NCI-H1417 (cell line): ENCODE results near the gene RNF145.

Experiments
- DNase-seq, 3 experiments: peaks; one replicate each; lab custom pipeline; 2025; lab: John Stamatoyannopoulos, UW

The RNF145 gene

DNA sequence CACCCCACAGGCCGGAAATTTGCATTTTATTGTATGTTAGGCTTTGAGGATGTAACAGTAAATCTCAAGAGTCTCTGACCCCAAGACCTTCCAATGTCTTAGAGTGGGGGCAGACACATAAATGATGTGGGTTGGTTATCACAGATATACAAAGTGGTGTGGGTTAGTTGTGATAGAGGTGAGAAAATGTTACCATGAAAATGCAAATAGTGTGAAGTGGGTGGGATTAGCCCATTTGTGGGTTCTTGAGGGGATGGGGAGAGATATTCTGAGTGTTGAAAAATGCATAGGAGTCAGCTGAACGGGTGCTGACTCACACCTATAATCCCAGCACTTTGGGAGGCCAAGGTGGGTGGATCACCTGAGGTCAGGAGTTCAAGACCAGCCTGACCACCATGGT is 7.9 kb upstream of the RNF145 start:
- no peak for DNase-seq

DNA sequence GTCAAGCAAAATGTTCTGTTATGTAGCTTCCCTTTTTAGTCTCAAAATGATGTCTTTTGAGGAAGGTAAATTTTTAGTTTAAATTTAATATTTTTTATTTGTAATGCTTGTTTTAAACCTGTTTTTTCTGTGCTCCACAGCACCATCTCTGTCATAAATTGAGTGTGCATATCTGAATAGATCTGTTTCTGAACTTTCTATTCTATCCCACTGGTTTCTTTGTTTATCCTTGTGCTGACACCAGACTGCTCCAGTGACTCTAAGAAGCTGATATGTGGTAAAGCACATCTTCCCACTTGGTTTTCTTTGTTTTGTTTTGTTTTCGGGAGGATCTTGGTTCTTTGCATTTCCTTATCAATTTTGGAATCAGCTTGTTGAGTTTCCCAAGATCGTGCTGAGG is 7.1 kb upstream of the RNF145 start:
- DNase-seq, result no peak

DNA sequence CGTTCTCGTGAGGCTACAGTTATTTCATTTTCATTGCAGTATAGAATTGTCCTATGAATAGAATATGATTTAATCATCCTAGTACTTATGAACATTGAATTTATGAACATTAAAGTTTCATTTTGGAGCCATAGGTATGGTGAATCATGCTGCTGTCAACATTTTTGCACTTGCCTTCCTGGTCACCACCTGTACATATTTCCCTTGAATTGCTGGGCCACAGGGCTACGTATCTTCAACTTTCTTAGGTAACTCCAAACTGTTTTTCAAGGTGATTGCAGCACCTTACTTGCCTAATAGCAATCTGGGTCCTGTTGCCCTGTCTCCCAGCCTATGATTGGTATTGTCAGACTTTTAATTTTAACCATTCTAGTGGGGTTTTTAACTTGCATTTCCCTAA is 6.5 kb upstream of the RNF145 start:
- no peak for DNase-seq

DNA sequence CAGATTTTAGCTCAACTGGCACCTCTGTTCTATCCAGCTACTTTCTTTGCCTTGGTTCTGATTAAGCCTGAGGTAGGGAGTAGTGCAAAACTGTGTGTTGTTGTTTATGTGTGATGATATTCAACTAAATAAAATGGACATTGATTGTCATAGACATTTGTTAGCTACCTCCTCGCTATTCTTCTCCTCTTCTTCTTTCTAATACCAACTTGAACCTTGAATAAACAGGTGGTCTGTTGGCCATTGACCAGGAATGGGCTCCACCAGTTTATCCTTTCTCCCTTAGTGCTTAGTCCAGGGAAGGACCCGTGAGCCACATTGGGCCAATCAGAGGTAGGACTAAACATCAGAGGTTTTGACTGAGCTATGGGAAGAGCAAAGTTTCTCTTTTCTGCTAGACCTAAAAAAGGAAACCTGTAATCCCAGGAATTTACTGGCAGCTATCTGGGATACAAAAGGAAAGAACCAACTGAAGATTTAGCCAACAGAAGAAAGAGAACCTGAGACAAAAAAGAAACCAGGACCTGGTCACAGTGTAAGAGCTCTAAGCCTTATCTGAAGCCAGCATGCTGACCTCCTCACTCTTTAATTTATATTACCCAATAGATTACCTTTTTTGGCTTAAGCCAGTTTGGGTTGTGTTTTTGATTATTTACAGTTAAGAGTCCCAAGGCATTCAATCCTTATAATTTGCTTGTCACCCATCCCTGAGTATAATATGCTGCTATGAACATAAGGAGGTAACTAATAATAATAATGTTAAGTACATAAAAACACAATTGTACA is 5.3 kb upstream of the RNF145 start:
- no peak for DNase-seq

- no peak for DNase-seq
Measured at GRCh38 chr5:159212657-159213462, 3.5 kb upstream of the RNF145 start.

- peak in 2 of 3 experiments; percentile 25 to 68 for DNase-seq
Measured at GRCh38 chr5:159211729-159212174, 2.4 kb upstream of the RNF145 start.

DNA sequence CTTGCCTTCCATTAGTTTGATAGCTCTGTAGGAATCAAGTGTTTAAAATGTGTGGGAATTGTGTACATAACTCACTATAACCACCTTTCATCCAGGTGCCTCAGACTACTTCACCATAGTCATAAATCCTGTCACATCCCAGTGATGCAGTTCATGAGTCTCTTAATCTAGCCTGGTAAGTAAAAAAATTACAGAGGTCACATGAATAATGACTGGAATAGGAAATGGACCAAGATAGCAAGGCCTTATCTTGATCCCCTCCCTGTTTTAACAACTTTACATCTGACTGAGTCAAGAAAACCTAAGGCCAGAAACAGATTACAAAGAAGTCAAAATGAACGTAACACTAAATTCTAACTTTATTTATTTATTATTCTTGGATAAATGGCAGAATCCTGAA is 1.5 kb upstream of the RNF145 start:
- DNase-seq, result peak in 2 of 3 experiments; percentile 7 to 35

DNA sequence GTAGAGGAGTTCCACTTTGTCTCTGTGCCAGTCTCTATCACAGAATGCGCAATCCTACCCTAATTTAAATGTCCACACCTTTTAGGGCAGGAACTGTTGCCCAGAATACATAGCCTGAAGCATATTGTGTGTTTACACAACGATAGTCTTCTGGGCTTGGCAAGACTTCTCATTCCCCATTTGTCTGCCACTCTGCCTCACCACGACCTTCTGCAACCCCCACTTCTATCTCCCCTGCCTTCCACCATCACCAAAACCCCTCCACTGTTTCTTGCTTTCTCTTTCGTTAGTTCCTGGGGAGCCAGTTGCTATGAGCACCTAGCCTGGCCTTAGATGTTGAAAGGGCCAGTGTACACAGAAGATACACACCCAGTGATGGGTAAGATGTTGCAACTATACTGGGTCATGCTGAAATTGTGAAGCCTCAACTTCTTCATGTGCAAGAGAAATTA is 883 bp upstream of the RNF145 start:
- DNase-seq, result peak in 2 of 3 experiments; percentile 37 to 53

GRCh38 chr5:159208514-159209437 is 577 bp downstream of the RNF145 start:
- DNase-seq, result peak; percentile 22 to 63 (median 63)

- DNase-seq, result peak; percentile 60 to 74 (median 63)
Measured at GRCh38 chr5:159207686-159208513, 1.5 kb downstream of the RNF145 start.

DNA sequence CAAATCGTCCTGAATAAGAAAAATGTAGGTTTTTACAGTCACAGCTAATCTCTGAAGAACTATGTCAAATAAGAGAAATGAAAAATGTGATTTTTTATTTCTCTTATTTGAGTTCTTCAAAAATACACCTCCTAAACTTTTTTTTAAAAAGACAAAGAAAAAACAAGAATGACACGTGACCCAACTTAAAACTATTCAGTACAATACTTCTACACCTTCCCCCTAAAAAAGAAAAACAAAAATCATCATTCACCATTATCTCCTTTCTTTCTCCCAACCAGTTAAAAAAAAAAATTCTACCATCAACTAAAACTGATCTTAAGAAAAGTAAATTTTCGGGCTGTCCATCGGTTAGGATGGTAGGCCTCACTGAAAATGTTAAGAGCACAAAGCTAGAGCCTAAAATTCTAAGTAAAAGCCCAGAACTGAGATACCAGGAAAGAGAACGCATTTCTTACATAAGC is 2.1 kb downstream of the RNF145 start:
- peak in 1 of 3 experiments; percentile 16 for DNase-seq

DNA sequence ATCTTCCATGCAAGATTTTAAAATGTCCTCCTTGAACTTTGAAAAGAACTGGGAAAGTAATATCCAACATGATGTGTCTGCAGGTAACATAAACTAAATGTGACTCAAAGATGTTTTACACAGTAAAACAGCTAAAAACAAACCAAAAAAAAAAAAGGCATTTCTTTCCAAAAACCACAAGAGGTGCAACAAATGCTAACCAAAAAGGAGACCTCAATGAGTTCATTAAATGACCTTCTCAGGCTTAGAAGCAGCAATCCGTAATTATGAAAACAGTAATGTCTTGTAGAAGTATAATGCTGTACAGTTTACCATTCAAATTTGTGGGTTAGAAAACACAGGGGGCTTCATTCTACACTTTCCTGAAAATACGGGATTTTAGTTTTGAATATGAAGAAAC is 2.5 kb downstream of the RNF145 start:
- peak in 1 of 3 experiments; percentile 0 for DNase-seq

- DNase-seq, result no peak
Measured at GRCh38 chr5:159206368-159206767, 3.0 kb downstream of the RNF145 start.

DNA sequence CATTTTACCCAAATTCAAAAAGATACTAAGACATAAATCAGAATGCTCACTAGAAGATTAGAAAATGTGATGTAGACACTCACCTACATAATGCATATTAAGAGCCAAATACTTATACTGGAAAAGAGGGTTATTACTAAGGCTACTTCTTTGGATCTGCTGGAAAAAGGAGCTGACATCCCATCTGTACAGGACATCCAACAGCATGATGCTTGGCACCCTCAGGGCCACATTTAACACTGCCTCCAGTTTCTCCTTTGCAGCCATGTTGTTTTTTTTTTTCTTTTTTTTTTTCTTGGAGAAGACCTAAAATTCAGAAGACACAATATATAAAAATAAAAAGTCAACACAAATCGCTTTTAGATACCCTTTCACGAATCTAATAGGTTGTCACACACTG is 6.0 kb downstream of the RNF145 start:
- no peak for DNase-seq

DNA sequence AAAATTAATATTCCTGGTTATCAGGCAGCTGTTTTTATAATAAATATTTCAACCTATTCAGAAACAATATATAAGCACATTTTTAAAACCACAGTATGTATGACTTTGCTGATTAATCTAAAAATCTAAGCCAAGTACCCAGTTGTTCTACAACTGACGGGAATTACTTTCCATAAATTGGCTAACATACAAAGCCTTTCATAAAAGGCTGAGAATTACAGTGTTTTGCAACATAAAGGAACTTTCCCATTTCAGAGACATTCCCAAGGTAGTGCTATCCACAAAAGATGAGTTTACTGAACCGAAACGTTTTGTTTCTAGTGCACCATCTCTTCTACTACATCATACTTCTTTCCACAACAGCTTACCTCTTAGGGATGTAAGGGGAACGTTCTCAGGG is 7.2 kb downstream of the RNF145 start:
- DNase-seq, result no peak

DNA sequence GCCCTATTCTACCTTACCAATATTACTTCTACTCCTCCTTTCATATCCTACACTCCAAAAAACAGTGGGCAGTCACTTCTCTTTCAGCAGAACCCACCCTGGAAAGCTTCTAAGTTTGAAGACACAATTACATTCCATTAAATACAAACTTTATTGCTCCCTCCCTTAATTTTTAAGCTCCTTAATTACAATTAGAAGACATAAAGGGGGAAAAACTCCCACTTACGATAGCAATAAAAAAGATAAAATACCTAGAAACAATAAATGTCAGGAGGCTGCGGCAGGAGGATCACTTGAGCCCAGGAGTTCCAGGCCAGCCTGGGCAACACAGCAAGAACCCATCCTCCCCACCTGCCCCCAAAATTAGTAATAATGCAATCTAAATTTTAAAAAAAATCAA is 9.6 kb downstream of the RNF145 start:
- no peak for DNase-seq

DNA sequence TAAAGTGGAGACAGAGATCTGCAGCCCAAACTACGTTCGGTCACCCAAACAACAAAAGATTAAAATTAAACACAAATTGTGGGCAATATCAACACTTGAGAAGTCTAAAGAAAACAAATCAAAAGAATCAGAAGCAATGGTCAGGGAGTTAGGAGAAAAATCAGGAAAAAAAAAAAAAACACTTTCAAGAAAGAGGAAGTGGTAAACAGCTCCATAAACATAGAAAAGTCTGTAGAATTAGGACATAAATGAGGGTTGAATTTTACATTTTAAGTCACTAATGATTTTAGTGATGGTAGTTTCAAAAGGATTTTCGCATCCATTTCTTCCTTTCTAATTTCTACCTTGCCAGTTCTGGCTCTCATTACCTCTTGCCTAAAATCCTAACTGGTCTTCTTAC is 10.1 kb downstream of the RNF145 start:
- DNase-seq, result no peak

DNA sequence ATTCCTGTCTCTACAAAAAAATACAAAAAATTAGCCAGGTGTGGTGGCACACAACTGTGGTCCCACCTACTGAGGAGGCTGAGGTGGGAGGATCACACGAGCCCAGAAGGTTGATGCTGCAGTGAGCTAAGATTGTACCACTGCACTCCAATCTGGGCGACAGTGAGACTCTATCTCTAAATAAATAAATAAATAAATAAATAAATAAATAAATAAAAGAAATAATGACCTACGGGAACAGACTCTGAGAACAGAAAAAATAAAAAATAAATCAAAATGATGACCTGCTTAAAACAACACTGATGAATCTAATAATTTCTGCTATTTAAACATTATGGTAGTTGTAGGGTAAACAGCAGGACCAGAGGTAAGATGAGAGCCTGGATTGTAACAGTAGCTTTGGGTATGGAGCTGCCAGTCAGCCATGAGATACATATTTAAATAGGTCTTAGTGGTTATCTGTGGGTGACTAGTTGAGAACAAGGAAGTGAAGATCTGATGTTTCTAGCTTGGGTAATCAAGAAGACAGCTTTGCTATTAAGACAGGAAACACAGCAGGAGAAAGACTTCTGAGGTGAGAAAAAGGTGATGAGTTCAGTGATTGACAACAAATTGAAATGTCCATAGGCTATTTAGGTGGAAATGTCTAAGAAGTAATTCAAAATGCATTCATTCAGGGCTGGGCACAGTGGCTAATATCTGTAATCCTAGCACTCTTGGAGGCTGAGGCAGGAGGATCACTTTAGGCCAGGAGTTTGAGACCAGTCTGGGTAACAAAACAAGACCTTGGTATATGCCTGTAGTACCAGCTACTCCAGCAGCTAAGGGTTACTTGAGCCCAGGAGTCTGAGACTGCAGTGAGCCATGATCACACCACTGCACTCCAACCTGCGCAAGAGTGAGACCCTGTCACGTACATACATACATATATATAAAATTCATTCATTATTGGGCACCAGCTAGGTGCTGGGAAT is 11.0 kb downstream of the RNF145 start:
- no peak for DNase-seq

DNA sequence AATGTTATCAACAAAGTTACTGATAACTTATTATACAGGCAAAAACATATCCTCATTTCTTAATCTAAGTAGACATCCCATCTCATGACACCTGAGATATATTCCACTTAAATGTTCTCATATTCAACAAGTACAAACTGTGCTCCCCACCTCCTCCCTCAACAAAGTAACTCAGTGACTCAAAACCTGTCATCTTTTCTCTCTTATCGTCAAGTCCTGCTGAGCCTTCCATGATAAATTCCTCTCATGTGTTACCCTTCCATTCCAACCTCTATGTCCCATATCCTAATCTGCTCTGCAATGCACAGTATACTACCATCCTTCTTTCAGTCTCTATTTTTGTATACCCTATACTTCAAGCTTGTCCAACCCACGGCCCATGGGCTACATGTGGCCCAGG is 13.6 kb downstream of the RNF145 start:
- DNase-seq, result no peak

- DNase-seq, result no peak
Measured at GRCh38 chr5:159190170-159190569, 19.2 kb downstream of the RNF145 start.
